Bronchial epithelial cell (primary cell): ENCODE results near the gene JAKMIP1. TPM values are rescaled to one million over a fixed set of nuclear protein-coding genes. Genes with fewer than 3 reads are reported as not detected.

ENCODE experiments used
- DNase-seq: peaks from one replicate; pipeline ENCODE4 v3.0.0-alpha.2; 2010; ENCODE audit warnings: low read depth
- FAIRE-seq: peaks from 2 replicates; lab custom pipeline; 2011; peaks lifted over from hg19 to GRCh38; lab: Jason Lieb, UNC
- H3K27me3 ChIP-seq: 2 replicates; pipeline ENCODE4 v1.5.1; 2011; ENCODE audit warnings: low read length; ENCODE audit not compliant: control insufficient read depth, insufficient read depth
- H3K36me3 ChIP-seq: 2 replicates; pipeline ENCODE4 v1.5.1; 2011; ENCODE audit warnings: low read length; ENCODE audit not compliant: control insufficient read depth, insufficient read depth
- H3K4me3 ChIP-seq: 2 replicates; pipeline ENCODE4 v1.5.1; 2011; ENCODE audit warnings: mild to moderate bottlenecking, low read depth, low read length, control low read depth
- CTCF ChIP-seq: IDR thresholded peaks from 2 replicates; pipeline ENCODE4 v1.5.1; 2011; ENCODE audit warnings: mild to moderate bottlenecking, moderate library complexity, low read length, control low read depth, inconsistent platforms; ENCODE audit not compliant: insufficient read depth, severe bottlenecking
- total RNA-seq: library from RNA; depleted of rRNA; stranded (reverse); fragments of >200 nt; gene quantifications from 2 replicates; pipeline ENCODE4 v1.2.1, GENCODE V29; 2014

JAKMIP1 gene
- total RNA-seq, result not detected in 2 replicates

DNA sequence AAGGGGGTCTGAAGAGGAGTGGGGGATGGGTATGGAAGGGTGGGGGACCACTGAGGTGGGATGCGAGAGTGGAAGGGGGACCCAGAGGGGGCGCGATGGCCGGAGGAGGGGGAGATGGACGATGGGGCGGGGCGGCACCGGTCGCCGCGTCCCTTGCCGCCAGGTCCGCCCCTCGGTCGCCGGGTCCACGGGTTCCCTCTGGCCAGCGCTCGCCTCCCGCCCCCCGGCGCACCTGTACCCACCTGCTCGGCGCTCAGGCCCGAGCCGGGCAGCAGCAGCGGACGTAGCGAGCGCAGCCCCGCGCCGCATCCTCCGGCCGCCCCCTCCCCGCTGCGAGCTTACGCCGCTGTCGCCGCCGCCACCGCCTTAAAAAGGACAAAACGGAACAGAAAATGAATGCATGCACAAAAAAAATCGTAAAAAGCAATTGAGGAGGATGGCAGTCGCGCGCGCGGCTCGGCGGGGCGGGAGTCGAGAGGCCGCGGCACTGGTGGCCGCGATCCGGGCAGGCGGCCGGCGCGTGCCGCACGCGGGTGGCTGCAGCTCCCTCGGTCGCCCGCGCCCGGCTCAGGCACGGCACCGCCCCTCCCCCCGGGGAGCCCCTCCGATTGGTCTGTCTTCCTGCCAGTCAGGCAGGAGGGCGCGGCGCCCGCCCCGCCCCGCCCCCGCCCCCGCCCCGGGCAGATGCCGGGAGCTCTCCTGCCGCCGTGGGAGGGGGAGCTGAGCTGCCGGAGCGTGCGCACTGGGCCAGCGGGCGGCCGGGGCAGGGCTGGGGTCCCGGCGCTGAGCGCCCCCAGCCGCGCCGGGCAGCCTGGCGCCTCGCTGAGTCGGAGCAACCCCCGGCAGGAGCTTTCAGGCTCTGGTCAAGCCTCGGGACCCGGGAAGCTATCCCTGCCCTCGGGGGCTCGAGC, at the start of gene JAKMIP1:
JAKMIP1 (minus strand) TSS at position 539 of the 911 bp plus-strand sequence. CDS start 87,699 bp downstream, outside the sequence.
- H3K4me3 ChIP-seq, result peak within 1 kb of the TSS; percentile 3
- H3K36me3 ChIP-seq, result no peaks in the 10 kb centered on the region
- DNase-seq (no peak), FAIRE-seq (no peak)
- peaks cover 7% of the 10 kb centered on the region for H3K27me3 ChIP-seq
- no peak for TF ChIP-seq CTCF

- FAIRE-seq (no peak), DNase-seq (no peak)
- Histone ChIP-seq H3K36me3 (no peaks in the 10 kb centered on the region), H3K27me3 (no peaks in the 10 kb centered on the region), H3K4me3 (no peak overlapping the region)
- no peak for TF ChIP-seq CTCF
Measured at GRCh38 chr4:6248394-6248793, 48.0 kb upstream of the JAKMIP1 start.

DNA sequence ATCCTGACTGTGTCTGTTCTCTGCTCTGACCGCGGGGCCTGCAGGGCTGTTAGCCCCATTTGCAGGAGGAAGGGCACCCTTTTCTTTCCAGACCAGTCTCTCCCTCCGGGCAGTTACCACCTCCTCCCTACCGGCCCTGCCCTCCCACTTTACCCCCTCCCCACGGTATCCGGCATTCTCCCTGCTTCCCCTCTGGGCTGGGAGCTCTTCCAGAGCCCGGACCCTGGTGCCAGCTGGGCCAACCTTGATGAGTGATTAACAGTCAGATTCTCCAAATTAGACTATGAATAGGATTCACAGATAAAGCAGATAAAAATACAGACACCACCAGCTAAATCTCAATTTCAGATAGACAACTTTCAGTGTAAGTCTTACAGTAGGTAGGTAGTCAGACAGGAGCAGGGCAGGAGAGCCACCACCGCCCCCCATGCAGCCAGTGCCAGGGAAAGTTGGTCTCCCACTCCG, 45.9 kb upstream of the JAKMIP1 start:
- Histone ChIP-seq H3K27me3 (no peaks in the 10 kb centered on the region), H3K36me3 (no peaks in the 10 kb centered on the region), H3K4me3 (no peak overlapping the region)
- no peak for FAIRE-seq
- no peak for DNase-seq
- no peak for TF ChIP-seq CTCF

- no peak overlapping the region for H3K4me3 ChIP-seq
- no peak for TF ChIP-seq CTCF
- no peaks in the 10 kb centered on the region for H3K36me3 ChIP-seq
- FAIRE-seq (no peak), DNase-seq (no peak)
- H3K27me3 ChIP-seq, result no peaks in the 10 kb centered on the region
Measured at GRCh38 chr4:6245246-6246169, 45.2 kb upstream of the JAKMIP1 start.

DNA sequence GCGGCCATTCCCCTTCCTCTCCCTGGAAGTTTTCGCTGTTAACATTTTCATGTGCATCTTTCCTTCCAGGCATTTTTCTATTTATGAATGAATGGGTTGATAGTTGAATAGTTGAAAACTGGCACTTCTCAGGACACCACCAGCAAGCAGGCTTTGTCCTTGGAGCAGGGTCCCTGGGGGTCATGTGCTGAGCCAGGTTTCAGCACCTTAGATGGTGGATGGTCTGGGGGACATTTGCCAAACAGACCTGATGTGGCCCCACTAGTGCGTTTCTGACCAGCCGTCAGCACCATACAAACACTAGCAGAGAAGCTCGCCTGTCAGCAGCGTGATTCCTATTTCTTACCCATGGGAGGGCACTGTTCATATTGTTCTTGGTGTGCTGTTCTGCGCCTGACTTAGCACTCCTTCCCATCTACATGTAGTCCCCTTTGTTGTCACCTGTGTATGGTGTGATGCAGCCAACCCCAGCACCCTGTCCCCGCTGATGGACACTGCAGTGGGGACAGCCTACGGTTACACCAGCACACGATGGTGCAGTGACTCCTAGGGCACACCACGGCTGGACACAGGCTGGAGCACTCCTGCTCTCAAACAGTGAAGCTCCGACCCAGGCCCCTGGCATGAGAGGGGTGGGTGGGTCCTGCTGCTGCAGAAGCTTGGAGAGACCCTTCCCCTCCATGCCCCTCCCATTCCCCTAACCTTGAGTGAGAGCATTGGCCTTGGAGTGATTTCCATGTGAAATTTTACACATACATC, 42.1 kb upstream of the JAKMIP1 start:
- no peaks in the 10 kb centered on the region for H3K27me3 ChIP-seq
- H3K4me3 ChIP-seq, result no peak overlapping the region
- TF ChIP-seq CTCF, result no peak
- FAIRE-seq, result no peak
- DNase-seq, result no peak
- H3K36me3 ChIP-seq, result no peaks in the 10 kb centered on the region
